ENCODE results near the gene C8G.

DNA sequence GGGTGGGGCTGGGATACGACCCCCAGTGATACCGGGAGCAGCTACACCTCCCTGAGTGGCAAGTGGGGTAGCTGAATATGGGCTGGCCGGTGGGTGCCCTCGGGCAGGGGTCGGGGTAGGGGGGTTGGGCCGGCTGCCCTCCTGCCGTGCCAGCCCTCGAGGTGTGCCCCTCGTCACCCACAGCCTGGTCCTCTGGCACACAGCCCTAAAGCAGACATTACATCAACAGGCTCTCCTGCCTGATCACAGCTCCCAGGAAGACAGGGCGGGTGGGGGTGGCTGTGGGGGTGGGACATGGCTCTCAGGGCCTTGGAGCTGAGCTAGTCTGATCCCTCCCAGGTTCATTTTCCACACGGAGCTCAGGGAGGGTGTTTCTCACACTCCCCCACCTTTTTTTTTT is 23.7 kb upstream of the C8G start:
- no peak for TF ChIP-seq FOXM1 (IDR thresholded peaks at IDR 0.05; ENCODE audit: borderline replicate concordance, low read depth)
- no peak for TF ChIP-seq TAF1 (IDR thresholded peaks at IDR 0.05; ENCODE audit: low read depth)
- TF ChIP-seq, protein P1, sequence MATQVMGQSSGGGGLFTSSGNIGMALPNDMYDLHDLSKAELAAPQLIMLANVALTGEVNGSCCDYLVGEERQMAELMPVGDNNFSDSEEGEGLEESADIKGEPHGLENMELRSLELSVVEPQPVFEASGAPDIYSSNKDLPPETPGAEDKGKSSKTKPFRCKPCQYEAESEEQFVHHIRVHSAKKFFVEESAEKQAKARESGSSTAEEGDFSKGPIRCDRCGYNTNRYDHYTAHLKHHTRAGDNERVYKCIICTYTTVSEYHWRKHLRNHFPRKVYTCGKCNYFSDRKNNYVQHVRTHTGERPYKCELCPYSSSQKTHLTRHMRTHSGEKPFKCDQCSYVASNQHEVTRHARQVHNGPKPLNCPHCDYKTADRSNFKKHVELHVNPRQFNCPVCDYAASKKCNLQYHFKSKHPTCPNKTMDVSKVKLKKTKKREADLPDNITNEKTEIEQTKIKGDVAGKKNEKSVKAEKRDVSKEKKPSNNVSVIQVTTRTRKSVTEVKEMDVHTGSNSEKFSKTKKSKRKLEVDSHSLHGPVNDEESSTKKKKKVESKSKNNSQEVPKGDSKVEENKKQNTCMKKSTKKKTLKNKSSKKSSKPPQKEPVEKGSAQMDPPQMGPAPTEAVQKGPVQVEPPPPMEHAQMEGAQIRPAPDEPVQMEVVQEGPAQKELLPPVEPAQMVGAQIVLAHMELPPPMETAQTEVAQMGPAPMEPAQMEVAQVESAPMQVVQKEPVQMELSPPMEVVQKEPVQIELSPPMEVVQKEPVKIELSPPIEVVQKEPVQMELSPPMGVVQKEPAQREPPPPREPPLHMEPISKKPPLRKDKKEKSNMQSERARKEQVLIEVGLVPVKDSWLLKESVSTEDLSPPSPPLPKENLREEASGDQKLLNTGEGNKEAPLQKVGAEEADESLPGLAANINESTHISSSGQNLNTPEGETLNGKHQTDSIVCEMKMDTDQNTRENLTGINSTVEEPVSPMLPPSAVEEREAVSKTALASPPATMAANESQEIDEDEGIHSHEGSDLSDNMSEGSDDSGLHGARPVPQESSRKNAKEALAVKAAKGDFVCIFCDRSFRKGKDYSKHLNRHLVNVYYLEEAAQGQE (IDR thresholded peaks at IDR 0.05; ENCODE audit: low read depth): no peak
- no peak for TF ChIP-seq ZBTB7A (IDR thresholded peaks at IDR 0.05; ENCODE audit: low read depth)
- TF ChIP-seq, protein P2, sequence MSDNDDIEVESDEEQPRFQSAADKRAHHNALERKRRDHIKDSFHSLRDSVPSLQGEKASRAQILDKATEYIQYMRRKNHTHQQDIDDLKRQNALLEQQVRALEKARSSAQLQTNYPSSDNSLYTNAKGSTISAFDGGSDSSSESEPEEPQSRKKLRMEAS (IDR thresholded peaks at IDR 0.05): no peak
- no peak for TF ChIP-seq EP300 (IDR thresholded peaks at IDR 0.05; ENCODE audit: borderline replicate concordance)
- no peak for TF ChIP-seq RAD21 (IDR thresholded peaks at IDR 0.05; ENCODE audit: low read depth)
- no peak for TF ChIP-seq CEBPB (IDR thresholded peaks at IDR 0.05)
- TF ChIP-seq, protein P3, sequence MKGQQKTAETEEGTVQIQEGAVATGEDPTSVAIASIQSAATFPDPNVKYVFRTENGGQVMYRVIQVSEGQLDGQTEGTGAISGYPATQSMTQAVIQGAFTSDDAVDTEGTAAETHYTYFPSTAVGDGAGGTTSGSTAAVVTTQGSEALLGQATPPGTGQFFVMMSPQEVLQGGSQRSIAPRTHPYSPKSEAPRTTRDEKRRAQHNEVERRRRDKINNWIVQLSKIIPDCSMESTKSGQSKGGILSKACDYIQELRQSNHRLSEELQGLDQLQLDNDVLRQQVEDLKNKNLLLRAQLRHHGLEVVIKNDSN (IDR thresholded peaks at IDR 0.05): no peak
- TF ChIP-seq NFIC (IDR thresholded peaks at IDR 0.05): no peak
- no peak for TF ChIP-seq YY1 (IDR thresholded peaks at IDR 0.05; ENCODE audit: low read depth)
- TF ChIP-seq EGR1 (IDR thresholded peaks at IDR 0.05): no peak
- TF ChIP-seq TEAD4 (IDR thresholded peaks at IDR 0.05): no peak
- no peak for TF ChIP-seq TCF12 (IDR thresholded peaks at IDR 0.05; ENCODE audit: low read depth)

Measured in Ishikawa (cell line).